ENCODE measurements around the gene PRR33. TPM values are rescaled to one million over a fixed set of nuclear protein-coding genes. Genes with fewer than 3 reads are reported as not detected.
A peak's percentile ranks its signal among the peaks of the same experiment; 100 is the strongest.
"Not testable (repeated sequence)": the region's sequence is repeated elsewhere in the genome, so short reads cannot be mapped to it uniquely, and the experiment has no call there.

PRR33 gene
- total RNA-seq, 4 donors from 2014 or later: not detected

DNA sequence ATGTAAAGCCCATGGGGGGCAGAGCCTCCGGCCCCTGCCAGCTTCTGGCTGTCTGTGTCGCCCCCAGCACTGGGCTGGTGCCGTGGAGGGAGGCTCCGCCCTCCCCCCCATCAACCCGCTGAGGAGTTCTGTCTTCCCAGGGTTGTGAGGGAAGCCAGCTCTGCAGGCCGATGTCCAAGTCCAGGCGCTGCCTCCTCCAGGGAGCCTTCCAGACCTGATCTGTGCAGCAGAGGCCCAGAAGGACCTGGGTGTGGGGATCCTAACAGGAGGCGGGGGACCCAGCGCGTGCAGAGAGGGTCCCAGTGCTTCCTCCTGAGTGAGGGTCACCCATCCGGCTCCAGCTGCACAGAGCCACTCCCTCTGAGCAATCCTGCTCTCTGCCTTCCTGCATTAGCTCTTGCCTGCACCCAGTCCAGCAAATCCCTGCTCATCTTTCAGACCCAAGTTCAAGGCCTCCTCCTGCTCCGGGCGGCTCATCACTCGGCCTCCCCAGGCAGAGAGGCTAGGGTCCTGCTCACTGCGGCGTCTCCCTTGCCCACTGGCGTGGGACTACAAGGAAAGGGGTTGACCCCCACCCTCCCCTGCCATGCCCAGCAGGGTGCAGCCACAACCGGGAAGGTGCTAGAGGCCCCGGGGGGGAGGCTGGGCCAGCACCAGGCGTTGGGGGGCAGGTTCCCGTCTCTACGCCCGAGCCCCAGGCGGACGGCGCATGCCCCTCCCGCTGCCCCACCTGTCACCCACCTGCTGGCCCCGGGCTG, 16.4 kb downstream of the PRR33 start:
- TF ChIP-seq, protein P1, sequence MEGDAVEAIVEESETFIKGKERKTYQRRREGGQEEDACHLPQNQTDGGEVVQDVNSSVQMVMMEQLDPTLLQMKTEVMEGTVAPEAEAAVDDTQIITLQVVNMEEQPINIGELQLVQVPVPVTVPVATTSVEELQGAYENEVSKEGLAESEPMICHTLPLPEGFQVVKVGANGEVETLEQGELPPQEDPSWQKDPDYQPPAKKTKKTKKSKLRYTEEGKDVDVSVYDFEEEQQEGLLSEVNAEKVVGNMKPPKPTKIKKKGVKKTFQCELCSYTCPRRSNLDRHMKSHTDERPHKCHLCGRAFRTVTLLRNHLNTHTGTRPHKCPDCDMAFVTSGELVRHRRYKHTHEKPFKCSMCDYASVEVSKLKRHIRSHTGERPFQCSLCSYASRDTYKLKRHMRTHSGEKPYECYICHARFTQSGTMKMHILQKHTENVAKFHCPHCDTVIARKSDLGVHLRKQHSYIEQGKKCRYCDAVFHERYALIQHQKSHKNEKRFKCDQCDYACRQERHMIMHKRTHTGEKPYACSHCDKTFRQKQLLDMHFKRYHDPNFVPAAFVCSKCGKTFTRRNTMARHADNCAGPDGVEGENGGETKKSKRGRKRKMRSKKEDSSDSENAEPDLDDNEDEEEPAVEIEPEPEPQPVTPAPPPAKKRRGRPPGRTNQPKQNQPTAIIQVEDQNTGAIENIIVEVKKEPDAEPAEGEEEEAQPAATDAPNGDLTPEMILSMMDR (IDR thresholded peaks at IDR 0.05): no peak
- TF ChIP-seq POLR2A (IDR thresholded peaks at IDR 0.05) (no peak), POLR2AphosphoS5 (IDR thresholded peaks at IDR 0.05) (no peak), EP300 (IDR thresholded peaks at IDR 0.05) (no peak)
- Histone ChIP-seq H3K27ac (peak overlapping the region in 3 of 4 donors; percentile 79 to 88 (median 81)), H3K4me3 (peak overlapping the region in 1 of 2 donors; percentile 12), H3K27me3 (peaks cover 21% of the 10 kb centered on the region), H3K9me3 (no peaks in the 10 kb centered on the region), H3K36me3 (no peaks in the 10 kb centered on the region), H3K4me1 (peaks cover 0 to 81% (median 31%) of the 10 kb centered on the region in 3 donors)
- WGBS, 2 donors (ENCODE audit: low coverage in 1 of 2): 90% methylated on average over 2 of the region's 28 CpGs; no CpG with 5 or more reads in 1 of the 2 donors
- no peak for ATAC-seq

DNA sequence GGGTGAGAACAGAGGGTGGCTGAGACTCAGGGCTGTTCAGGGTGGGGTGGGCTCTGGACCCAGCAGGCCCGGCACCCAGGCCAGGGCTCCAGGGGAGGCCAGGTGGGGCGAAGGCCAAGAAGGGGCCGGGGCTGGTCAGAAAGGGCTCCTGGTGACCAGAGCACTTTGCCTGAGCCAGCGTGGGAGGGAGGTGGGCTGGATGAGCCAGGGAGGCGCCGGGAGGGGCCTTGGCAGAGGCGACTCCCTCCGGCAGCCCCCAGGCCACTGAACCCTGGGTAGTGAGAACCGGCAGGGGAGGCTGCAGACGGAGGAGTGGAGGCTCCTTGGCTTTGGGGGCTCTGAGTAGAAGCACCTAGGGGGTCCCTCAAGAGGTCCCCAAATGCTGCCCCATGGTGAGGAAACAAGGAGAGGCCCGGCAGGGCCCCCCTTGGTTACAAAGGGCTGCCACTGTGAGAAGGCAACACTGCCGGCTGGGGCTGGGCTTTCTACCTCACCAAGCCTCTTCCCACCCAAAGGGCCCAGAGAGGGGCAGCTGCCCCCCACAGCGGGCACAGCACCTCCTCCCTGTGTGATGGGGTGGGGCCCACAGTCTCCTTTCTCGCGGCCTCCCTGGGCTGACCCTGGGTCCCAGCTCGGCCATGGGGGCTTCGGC, 17.1 kb downstream of the PRR33 start:
- Histone ChIP-seq H3K27ac (peak overlapping the region in 3 of 4 donors; percentile 79 to 88 (median 81)), H3K4me3 (peak overlapping the region in 1 of 2 donors; percentile 12), H3K27me3 (peaks cover 28% of the 10 kb centered on the region), H3K4me1 (peaks cover 0 to 78% (median 25%) of the 10 kb centered on the region in 3 donors)
- ATAC-seq, H3K9me3 ChIP-seq, H3K36me3 ChIP-seq: not testable (repeated sequence)
- WGBS, 2 donors (ENCODE audit: low coverage in 1 of 2): 80 to 90% methylated on average over 1 to 2 of the region's 17 CpGs

DNA sequence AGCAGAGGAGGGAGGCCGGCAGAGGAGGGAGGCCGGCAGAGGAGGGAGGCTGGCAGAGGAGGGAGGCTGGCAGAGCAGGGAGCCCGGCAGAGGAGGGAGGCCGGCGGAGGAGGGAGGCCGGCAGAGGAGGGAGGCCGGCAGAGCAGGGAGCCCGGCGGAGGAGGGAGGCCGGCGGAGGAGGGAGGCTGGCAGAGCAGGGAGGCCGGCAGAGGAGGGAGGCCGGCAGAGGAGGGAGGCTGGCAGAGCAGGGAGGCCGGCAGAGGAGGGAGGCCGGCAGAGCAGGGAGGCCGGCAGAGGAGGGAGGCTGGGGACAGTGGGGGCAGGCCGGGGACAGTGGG, 17.9 kb downstream of the PRR33 start:
- not testable (repeated sequence) for H3K4me3 ChIP-seq, H3K9me3 ChIP-seq, ATAC-seq, H3K36me3 ChIP-seq
- peaks cover 0 to 79% (median 25%) of the 10 kb centered on the region in 3 donors for H3K4me1 ChIP-seq
- peaks cover 29% of the 10 kb centered on the region for H3K27me3 ChIP-seq
- WGBS, 2 donors (ENCODE audit: low coverage in 1 of 2): 71 to 83% methylated on average over 12 to 15 of the region's 17 CpGs
- peak overlapping the region in 3 of 4 donors; percentile 49 to 88 (median 66) for H3K27ac ChIP-seq

DNA sequence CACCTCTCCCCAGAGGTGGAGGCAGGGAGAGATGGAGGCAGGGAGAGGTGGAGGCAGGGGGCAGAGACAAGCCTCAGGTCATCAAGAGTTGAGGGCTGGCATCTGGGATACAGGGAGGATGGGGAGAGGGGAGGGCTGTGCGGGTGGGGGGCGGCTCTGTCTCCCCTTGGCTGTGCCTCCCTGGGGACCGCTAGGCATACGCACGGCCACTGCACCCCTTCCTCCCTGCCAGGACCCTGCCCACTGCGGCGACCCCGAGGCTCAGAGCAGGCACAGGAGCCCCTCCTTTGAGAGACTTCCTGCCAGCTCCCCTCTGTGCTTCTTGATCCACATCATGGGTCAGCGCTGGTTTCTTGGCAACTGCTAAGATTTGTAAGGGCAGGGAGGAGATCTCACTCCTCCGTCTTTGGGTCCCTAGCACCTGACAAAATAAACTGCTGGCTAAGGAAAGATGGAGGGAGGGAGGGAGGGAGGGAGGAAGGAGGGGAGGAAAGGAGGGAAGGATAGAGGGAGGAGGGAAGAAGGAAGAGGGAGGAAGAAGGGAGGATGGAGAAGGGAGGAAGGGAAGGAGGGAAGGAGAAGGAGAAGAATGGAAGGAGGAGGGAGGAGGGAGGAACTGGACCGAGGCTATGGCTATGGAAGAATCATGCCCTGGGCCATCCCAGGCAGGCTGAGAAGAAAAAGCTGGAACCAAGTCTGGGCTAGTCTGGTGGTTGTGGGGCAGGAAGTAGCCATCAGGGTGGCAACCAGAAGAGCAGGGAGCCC, 18.5 kb downstream of the PRR33 start:
- no peaks in the 10 kb centered on the region for H3K36me3 ChIP-seq
- H3K27me3 ChIP-seq: peaks cover 29% of the 10 kb centered on the region
- H3K9me3 ChIP-seq: no peaks in the 10 kb centered on the region
- H3K4me3 ChIP-seq: peak overlapping the region in 1 of 2 donors; percentile 12
- peak; percentile 32 for ATAC-seq
- H3K4me1 ChIP-seq: peaks cover 0 to 79% (median 25%) of the 10 kb centered on the region in 3 donors
- H3K27ac ChIP-seq: peak overlapping the region in 3 of 4 donors; percentile 49 to 88 (median 66)
- 9 to 17% methylated on average over 1 of the region's 11 CpGs for WGBS, 2 donors (ENCODE audit: low coverage in 1 of 2)
- no peak for TF ChIP-seq POLR2A (IDR thresholded peaks at IDR 0.05)
- TF ChIP-seq EP300 (IDR thresholded peaks at IDR 0.05): no peak
- no peak for TF ChIP-seq POLR2AphosphoS5 (IDR thresholded peaks at IDR 0.05)
- TF ChIP-seq, protein P1 (IDR thresholded peaks at IDR 0.05): no peak

DNA sequence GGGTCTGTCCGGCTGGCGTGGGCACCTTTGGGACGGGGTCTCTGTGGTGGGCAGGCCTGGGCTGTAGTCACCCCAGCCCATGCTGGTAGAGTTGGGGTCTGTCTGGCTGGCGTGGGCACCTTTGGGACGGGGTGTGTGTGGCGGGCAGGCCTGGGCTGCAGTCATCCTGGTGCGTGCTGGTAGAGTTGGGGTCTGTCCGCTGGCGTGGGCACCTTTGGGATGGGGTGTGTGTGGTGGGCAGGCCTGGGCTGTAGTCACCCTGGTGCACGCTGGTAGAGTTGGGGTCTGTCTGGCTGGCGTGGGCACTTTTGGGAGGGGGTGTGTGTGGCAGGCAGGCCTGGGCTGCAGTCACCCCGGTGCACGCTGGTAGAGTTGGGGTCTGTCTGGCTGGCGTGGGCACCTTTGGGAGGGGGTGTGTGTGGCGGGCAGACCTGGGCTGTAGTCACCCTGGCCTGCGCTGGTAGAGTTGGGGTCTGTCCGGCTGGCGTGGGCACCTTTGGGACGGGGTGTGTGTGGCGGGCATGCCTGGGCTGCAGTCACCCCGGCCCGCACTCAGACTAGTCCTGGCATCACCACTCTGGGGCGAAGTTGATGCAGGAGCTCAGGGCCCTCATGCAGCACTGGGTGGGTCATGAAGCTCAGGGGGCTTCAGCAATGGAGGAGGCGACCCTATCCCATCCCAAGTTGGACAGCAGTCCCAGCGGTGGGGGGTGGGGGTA, 19.3 kb downstream of the PRR33 start:
- no CpG with 5 or more reads among the region's 25 CpGs for WGBS, 2 donors (ENCODE audit: low coverage in 1 of 2)
- Histone ChIP-seq H3K27me3 (peaks cover 29% of the 10 kb centered on the region), H3K4me3 (peak overlapping the region in 1 of 2 donors; percentile 46), H3K27ac (peak overlapping the region in 3 of 4 donors; percentile 66 to 88 (median 66)), H3K36me3 (no peaks in the 10 kb centered on the region), H3K9me3 (no peaks in the 10 kb centered on the region), H3K4me1 (peaks cover 0 to 79% (median 22%) of the 10 kb centered on the region in 3 donors)
- no peak for ATAC-seq
- no peak for TF ChIP-seq EP300 (IDR thresholded peaks at IDR 0.05)
- no peak for TF ChIP-seq POLR2A (IDR thresholded peaks at IDR 0.05)
- no peak for TF ChIP-seq POLR2AphosphoS5 (IDR thresholded peaks at IDR 0.05)
